ENCODE results near the gene ENOX1. TPM values are rescaled to one million over a fixed set of nuclear protein-coding genes. Genes with fewer than 3 reads are reported as not detected.

The ENOX1 gene
- total and polyA plus RNA-seq, 9 of the 15 experiments (the other 6 are each of a cell fraction or from before 2014, with no cell fraction given) = not detected

DNA sequence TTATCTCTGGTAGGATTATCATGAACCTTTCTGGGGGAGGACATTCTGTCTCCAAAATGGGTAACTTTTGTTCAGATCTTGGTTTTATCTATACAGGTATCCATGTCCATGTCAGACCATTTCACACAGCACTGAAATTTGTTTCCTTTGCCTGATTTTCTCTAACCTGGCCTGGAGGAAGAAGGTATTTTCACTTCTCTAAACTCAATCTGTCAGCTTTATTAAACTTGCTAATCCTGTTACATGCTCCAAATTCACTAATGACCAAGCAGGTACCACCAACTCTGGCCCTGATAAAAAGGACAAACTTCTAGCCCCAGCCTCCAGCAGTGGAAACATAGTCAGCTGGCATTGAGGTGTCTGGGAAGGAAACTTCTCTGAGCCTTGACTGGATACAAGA is 529.0 kb downstream of the ENOX1 start (continued):
- TF ChIP-seq, protein P1, sequence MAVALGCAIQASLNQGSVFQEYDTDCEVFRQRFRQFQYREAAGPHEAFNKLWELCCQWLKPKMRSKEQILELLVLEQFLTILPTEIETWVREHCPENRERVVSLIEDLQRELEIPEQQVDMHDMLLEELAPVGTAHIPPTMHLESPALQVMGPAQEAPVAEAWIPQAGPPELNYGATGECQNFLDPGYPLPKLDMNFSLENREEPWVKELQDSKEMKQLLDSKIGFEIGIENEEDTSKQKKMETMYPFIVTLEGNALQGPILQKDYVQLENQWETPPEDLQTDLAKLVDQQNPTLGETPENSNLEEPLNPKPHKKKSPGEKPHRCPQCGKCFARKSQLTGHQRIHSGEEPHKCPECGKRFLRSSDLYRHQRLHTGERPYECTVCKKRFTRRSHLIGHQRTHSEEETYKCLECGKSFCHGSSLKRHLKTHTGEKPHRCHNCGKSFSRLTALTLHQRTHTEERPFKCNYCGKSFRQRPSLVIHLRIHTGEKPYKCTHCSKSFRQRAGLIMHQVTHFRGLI (CRISPR knock-in tag; IDR thresholded peaks at IDR 0.05) = no peak
- TF ChIP-seq DEAF1 (CRISPR knock-in tag; IDR thresholded peaks at IDR 0.05) = no peak
- TF ChIP-seq ARID1B (IDR thresholded peaks at IDR 0.05) = no peak
- TF ChIP-seq RBM15 (IDR thresholded peaks at IDR 0.05; ENCODE audit: insufficient read depth, low read length) = no peak
- TF ChIP-seq C11orf30 (IDR thresholded peaks at IDR 0.05; ENCODE audit: low read depth) = no peak

- Histone ChIP-seq H3K36me3 (ENCODE audit: control insufficient read depth, insufficient read depth, low read length) (no peaks in the 10 kb centered on the region), H3K4me1 (replicated peaks in 1 of 2; ENCODE audit: control insufficient read depth in 2 of 2, insufficient read depth in 2 of 2, low read length in 2 of 2) (no peaks in the 10 kb centered on the region), H2AFZ (ENCODE audit: low read depth, low read length) (no peak overlapping the region), H3K27ac (ENCODE audit: extremely low read depth, low read depth, low read length) (no peak overlapping the region), H3K4me2 (ENCODE audit: insufficient read depth, low read length) (no peak overlapping the region), H3K79me2 (ENCODE audit: control insufficient read depth, insufficient read depth, low read length) (no peaks in the 10 kb centered on the region), H3K4me3 (no peak overlapping the region), H3K27me3 (ENCODE audit: control insufficient read depth in 2 of 2, insufficient read depth in 2 of 2, low read length in 2 of 2) (no peaks in the 10 kb centered on the region), H3K9ac (ENCODE audit: insufficient read depth in 1 of 2, low read depth in 2 of 2, low read length in 2 of 2) (no peak overlapping the region), H3K9me1 (ENCODE audit: control insufficient read depth, insufficient read depth, low read length) (no peaks in the 10 kb centered on the region), H3K9me3 (replicated peaks; ENCODE audit: control insufficient read depth, insufficient read depth, low read depth, low read length) (no peaks in the 10 kb centered on the region), H4K20me1 (replicated peaks; ENCODE audit: control insufficient read depth, insufficient read depth, low read length) (no peaks in the 10 kb centered on the region)
- CTCF ChIA-PET (ENCODE audit: low intra/inter-chr PET ratio) = no interaction called here
- POLR2A ChIA-PET = no interaction called here
- FAIRE-seq (no peak), ATAC-seq (no peak), DNase-seq (ENCODE audit: extremely low read depth in 1 of 4, low spot score in 3 of 4) (no peak)
- no peak for TF ChIP-seq ZNF512 (tag; IDR thresholded peaks at IDR 0.05)
- no TSS peak for BruUV-seq (replicated peaks)
- intact Hi-C loops (cut with micrococcal nuclease) (no loop called here), in situ Hi-C loops (cut with MboI) (no loop called here)
- WGBS (ENCODE audit: insufficient coverage, low coverage, missing lambda C conversion rate) = 0% methylated on average over 3 of the region's 5 CpGs
These were observed 534.8 kb downstream of the ENOX1 start for GRCh38 chr13:43251961-43252360.
